ENCODE results near the gene ZNF511.

The ZNF511 gene

DNA sequence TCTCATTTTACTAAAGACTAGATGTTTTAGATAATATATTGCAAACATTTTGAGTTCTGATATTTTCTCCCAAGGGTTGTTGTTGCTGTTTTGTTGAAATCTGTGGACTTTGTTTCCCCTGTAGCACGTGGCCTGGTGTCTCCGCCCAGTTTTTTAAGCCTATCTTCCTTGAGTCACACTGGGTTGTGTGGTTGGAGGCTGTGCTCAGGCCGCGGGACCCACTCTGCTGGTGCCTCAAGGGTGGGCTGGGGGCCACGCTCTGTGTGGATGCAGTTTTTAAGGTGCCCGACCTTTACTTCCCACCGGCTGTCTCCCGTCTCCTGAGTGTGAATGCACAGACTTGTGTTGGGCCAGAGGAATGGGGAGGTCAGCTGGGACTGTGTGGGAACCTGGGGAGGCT lies 34.2 kb downstream of the ZNF511 start:
- TF ChIP-seq CREB1 (IDR thresholded peaks at IDR 0.05; ENCODE audit: low read depth) = no peak
- TF ChIP-seq RAD21 (IDR thresholded peaks at IDR 0.05; ENCODE audit: low read depth) = no peak
- TF ChIP-seq NFIC (IDR thresholded peaks at IDR 0.05) = no peak
- TF ChIP-seq ZBTB7A (IDR thresholded peaks at IDR 0.05; ENCODE audit: low read depth) = no peak
- TF ChIP-seq TCF12 (IDR thresholded peaks at IDR 0.05; ENCODE audit: low read depth) = no peak
- TF ChIP-seq YY1 (IDR thresholded peaks at IDR 0.05; ENCODE audit: low read depth) = no peak

DNA sequence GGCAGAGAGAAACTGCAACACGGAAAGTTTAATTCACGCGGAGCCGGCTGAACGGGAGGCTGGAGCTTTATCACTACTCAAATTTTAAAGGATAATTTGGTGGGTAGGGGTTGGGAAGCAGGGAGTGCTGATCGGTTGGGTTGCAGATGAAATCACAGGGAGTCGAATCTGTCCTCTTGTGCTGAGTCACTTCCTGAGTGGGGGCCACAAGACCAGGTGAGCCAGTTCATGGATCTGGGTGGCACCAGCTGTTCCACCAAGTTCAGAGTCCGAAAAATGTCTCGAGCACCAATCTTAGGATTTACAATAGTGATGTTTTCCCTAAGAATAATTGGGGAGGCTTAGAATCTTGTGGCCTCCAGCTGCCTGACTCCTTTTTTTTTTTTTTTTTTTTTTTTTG lies 34.8 kb downstream of the ZNF511 start:
- TF ChIP-seq, protein P1, sequence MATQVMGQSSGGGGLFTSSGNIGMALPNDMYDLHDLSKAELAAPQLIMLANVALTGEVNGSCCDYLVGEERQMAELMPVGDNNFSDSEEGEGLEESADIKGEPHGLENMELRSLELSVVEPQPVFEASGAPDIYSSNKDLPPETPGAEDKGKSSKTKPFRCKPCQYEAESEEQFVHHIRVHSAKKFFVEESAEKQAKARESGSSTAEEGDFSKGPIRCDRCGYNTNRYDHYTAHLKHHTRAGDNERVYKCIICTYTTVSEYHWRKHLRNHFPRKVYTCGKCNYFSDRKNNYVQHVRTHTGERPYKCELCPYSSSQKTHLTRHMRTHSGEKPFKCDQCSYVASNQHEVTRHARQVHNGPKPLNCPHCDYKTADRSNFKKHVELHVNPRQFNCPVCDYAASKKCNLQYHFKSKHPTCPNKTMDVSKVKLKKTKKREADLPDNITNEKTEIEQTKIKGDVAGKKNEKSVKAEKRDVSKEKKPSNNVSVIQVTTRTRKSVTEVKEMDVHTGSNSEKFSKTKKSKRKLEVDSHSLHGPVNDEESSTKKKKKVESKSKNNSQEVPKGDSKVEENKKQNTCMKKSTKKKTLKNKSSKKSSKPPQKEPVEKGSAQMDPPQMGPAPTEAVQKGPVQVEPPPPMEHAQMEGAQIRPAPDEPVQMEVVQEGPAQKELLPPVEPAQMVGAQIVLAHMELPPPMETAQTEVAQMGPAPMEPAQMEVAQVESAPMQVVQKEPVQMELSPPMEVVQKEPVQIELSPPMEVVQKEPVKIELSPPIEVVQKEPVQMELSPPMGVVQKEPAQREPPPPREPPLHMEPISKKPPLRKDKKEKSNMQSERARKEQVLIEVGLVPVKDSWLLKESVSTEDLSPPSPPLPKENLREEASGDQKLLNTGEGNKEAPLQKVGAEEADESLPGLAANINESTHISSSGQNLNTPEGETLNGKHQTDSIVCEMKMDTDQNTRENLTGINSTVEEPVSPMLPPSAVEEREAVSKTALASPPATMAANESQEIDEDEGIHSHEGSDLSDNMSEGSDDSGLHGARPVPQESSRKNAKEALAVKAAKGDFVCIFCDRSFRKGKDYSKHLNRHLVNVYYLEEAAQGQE (IDR thresholded peaks at IDR 0.05; ENCODE audit: low read depth) = no peak
- TF ChIP-seq EP300 (IDR thresholded peaks at IDR 0.05; ENCODE audit: borderline replicate concordance) = no peak
- no peak for TF ChIP-seq EGR1 (IDR thresholded peaks at IDR 0.05)
- TF ChIP-seq ZBTB7A (IDR thresholded peaks at IDR 0.05; ENCODE audit: low read depth) = no peak
- no peak for TF ChIP-seq NFIC (IDR thresholded peaks at IDR 0.05)
- TF ChIP-seq, protein P2, sequence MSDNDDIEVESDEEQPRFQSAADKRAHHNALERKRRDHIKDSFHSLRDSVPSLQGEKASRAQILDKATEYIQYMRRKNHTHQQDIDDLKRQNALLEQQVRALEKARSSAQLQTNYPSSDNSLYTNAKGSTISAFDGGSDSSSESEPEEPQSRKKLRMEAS (IDR thresholded peaks at IDR 0.05) = no peak
- TF ChIP-seq, protein P3, sequence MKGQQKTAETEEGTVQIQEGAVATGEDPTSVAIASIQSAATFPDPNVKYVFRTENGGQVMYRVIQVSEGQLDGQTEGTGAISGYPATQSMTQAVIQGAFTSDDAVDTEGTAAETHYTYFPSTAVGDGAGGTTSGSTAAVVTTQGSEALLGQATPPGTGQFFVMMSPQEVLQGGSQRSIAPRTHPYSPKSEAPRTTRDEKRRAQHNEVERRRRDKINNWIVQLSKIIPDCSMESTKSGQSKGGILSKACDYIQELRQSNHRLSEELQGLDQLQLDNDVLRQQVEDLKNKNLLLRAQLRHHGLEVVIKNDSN (IDR thresholded peaks at IDR 0.05) = no peak
- no peak for TF ChIP-seq TAF1 (IDR thresholded peaks at IDR 0.05; ENCODE audit: low read depth)
- TF ChIP-seq TCF12 (IDR thresholded peaks at IDR 0.05; ENCODE audit: low read depth) = no peak
- TF ChIP-seq CREB1 (IDR thresholded peaks at IDR 0.05; ENCODE audit: low read depth) = no peak
- no peak for TF ChIP-seq YY1 (IDR thresholded peaks at IDR 0.05; ENCODE audit: low read depth)
- no peak for TF ChIP-seq CEBPB (IDR thresholded peaks at IDR 0.05)
- no peak for TF ChIP-seq FOXM1 (IDR thresholded peaks at IDR 0.05; ENCODE audit: borderline replicate concordance, low read depth)
- TF ChIP-seq RAD21 (IDR thresholded peaks at IDR 0.05; ENCODE audit: low read depth) = no peak
- no peak for TF ChIP-seq TEAD4 (IDR thresholded peaks at IDR 0.05)

DNA sequence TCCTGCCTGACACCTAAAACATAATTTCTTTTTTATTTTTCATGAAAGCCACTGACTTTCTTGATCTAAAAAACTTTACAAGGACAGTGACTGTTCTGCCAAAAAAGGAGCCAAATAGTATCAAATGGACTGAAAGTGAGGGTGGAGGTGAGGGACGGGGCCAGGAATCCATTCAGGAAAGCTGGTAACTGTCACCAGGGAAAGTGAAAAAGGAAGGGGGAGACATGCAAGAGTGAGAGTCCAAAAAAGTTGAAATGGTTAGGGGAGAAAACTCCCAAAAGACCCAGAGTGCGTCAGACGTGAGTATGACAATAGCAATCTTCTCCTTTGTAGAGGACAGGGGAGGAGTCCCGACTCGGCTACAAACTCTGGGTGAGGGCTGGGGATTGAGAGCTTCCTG lies 35.5 kb downstream of the ZNF511 start:
- TF ChIP-seq EGR1 (IDR thresholded peaks at IDR 0.05) (no peak), RAD21 (IDR thresholded peaks at IDR 0.05; ENCODE audit: low read depth) (no peak), TEAD4 (IDR thresholded peaks at IDR 0.05) (no peak), FOXM1 (IDR thresholded peaks at IDR 0.05; ENCODE audit: borderline replicate concordance, low read depth) (no peak), YY1 (IDR thresholded peaks at IDR 0.05; ENCODE audit: low read depth) (no peak), TAF1 (IDR thresholded peaks at IDR 0.05; ENCODE audit: low read depth) (no peak), NFIC (IDR thresholded peaks at IDR 0.05) (no peak), CREB1 (IDR thresholded peaks at IDR 0.05; ENCODE audit: low read depth) (no peak), TCF12 (IDR thresholded peaks at IDR 0.05; ENCODE audit: low read depth) (no peak), EP300 (IDR thresholded peaks at IDR 0.05; ENCODE audit: borderline replicate concordance) (no peak), CEBPB (IDR thresholded peaks at IDR 0.05) (no peak), ZBTB7A (IDR thresholded peaks at IDR 0.05; ENCODE audit: low read depth) (no peak)
- TF ChIP-seq, protein P3 (IDR thresholded peaks at IDR 0.05) = no peak
- TF ChIP-seq, protein P1 (IDR thresholded peaks at IDR 0.05; ENCODE audit: low read depth) = no peak
- TF ChIP-seq, protein P2 (IDR thresholded peaks at IDR 0.05) = no peak

DNA sequence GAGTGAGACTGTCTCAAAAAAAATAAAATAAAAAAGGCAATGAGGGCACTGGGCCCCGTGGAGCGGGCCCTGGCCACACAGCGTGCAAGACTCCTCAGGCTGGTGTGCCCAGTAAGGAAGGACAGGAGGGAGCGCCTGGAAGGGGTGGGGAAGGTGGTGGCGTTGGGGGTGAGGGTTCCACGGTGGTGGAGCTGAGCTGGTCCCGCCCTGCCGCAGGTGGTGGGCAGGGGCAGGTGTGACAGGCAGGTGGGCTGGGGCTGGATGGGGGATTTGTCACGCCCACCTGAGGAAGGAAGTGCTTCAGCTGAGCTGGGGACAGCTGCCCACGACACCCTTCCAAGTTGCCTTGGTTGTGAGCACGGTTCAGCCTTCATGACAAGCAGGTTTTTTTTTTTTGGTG lies 37.7 kb downstream of the ZNF511 start:
- no peak for TF ChIP-seq RAD21 (IDR thresholded peaks at IDR 0.05; ENCODE audit: low read depth)
- TF ChIP-seq TCF12 (IDR thresholded peaks at IDR 0.05; ENCODE audit: low read depth) = no peak
- TF ChIP-seq, protein P1 (IDR thresholded peaks at IDR 0.05; ENCODE audit: low read depth) = no peak
- TF ChIP-seq FOXM1 (IDR thresholded peaks at IDR 0.05; ENCODE audit: borderline replicate concordance, low read depth) = no peak
- no peak for TF ChIP-seq CEBPB (IDR thresholded peaks at IDR 0.05)
- no peak for TF ChIP-seq ZBTB7A (IDR thresholded peaks at IDR 0.05; ENCODE audit: low read depth)
- no peak for TF ChIP-seq YY1 (IDR thresholded peaks at IDR 0.05; ENCODE audit: low read depth)
- TF ChIP-seq CREB1 (IDR thresholded peaks at IDR 0.05; ENCODE audit: low read depth) = no peak
- TF ChIP-seq TEAD4 (IDR thresholded peaks at IDR 0.05) = no peak
